ENCODE measurements around the gene LYPD6B.

Gene LYPD6B

DNA sequence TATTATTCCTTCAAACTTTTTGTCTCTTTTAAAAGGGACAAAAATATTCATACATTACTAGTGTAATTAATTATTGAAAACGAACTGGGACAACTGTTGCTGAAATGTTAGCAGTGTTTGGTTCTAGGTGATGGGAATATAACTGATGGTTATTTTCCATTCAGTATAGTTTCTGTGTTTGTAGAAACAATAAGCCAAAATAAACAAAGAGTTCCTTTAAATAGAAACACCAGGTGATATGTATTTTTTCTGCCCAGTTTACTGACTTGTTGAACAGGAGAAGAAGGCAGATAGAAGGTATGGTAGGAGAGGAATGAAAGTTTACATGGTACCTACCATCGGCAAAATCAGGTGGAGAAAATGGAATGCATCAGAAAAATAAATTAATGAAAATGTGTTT lies 74.2 kb downstream of the LYPD6B start:
- no peak overlapping the region for H3K27ac ChIP-seq (ENCODE audit: low read depth, low read length, severe bottlenecking)
- no peaks in the 10 kb centered on the region for H3K4me1 ChIP-seq (ENCODE audit: control insufficient read depth, insufficient read depth, low read length, poor library complexity, severe bottlenecking)
- no CpG with 5 or more reads among the region's 2 CpGs for WGBS, 2 experiments (ENCODE audit: insufficient coverage in 2 of 2)
- H3K4me3 ChIP-seq (ENCODE audit: extremely low read depth, insufficient read depth, low read length, poor library complexity, severe bottlenecking): no peak overlapping the region
- H3K9me3 ChIP-seq (ENCODE audit: control insufficient read depth, low read length): no peaks in the 10 kb centered on the region
- H3K36me3 ChIP-seq (ENCODE audit: control insufficient read depth, insufficient read depth, low read length): no peaks in the 10 kb centered on the region

DNA sequence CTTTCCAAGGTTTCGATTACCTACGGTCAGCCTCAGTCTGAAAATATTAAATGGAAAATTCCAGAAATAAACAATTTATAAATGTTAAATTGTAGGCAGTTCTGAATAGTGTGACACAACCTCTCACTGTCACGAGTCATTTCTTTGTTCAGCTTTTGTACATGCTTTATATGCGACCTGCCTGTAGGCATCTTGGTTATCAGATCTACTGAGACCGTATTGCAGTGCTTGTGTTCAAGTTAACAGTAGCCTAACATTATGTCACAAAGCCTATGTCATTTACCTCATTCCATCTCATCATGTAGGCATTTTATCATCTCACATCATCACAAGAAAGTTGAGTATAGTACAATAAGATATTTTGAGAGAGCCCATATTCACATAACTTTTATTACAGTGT lies 77.3 kb downstream of the LYPD6B start:
- no peaks in the 10 kb centered on the region for H3K4me1 ChIP-seq (ENCODE audit: control insufficient read depth, insufficient read depth, low read length, poor library complexity, severe bottlenecking)
- no peak overlapping the region for H3K27ac ChIP-seq (ENCODE audit: low read depth, low read length, severe bottlenecking)
- WGBS, 2 experiments (ENCODE audit: insufficient coverage in 2 of 2): 93 to 96% methylated on average over 3 of the region's 5 CpGs
- no peak overlapping the region for H3K4me3 ChIP-seq (ENCODE audit: extremely low read depth, insufficient read depth, low read length, poor library complexity, severe bottlenecking)
- H3K9me3 ChIP-seq (ENCODE audit: control insufficient read depth, low read length): no peaks in the 10 kb centered on the region
- H3K36me3 ChIP-seq (ENCODE audit: control insufficient read depth, insufficient read depth, low read length): no peaks in the 10 kb centered on the region

DNA sequence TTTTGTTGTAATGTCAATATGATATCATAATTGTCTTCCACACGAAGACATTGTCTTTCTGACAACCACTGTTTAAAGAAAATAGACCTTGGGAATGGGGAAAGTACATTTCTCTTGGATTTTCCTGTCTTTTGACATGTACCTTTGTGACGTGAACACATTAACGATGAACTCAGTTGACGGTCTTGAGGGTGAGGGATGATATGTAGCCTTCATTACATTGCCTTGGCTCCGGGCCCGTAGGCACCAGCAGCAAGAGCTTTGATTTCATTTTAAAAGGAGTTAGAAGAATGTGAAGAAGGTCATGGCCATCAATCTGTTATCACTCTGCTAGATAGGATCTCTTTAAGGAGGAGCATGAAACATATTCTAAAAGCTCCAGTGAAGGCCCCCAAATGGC lies 80.9 kb downstream of the LYPD6B start:
- WGBS, 2 experiments (ENCODE audit: insufficient coverage in 2 of 2): 98 to 100% methylated on average over 3 to 5 of the region's 6 CpGs
- no peak overlapping the region for H3K4me3 ChIP-seq (ENCODE audit: extremely low read depth, insufficient read depth, low read length, poor library complexity, severe bottlenecking)
- H3K36me3 ChIP-seq (ENCODE audit: control insufficient read depth, insufficient read depth, low read length): no peaks in the 10 kb centered on the region
- no peaks in the 10 kb centered on the region for H3K9me3 ChIP-seq (ENCODE audit: control insufficient read depth, low read length)
- no peak overlapping the region for H3K27ac ChIP-seq (ENCODE audit: low read depth, low read length, severe bottlenecking)
- H3K4me1 ChIP-seq (ENCODE audit: control insufficient read depth, insufficient read depth, low read length, poor library complexity, severe bottlenecking): no peaks in the 10 kb centered on the region

- no peak overlapping the region for H3K4me3 ChIP-seq (ENCODE audit: extremely low read depth, insufficient read depth, low read length, poor library complexity, severe bottlenecking)
- H3K27ac ChIP-seq (ENCODE audit: low read depth, low read length, severe bottlenecking): no peak overlapping the region
- no peaks in the 10 kb centered on the region for H3K4me1 ChIP-seq (ENCODE audit: control insufficient read depth, insufficient read depth, low read length, poor library complexity, severe bottlenecking)
- WGBS, 2 experiments (ENCODE audit: insufficient coverage in 2 of 2): 60 to 83% methylated on average over 1 of the region's 2 CpGs
- no peaks in the 10 kb centered on the region for H3K36me3 ChIP-seq (ENCODE audit: control insufficient read depth, insufficient read depth, low read length)
- no peaks in the 10 kb centered on the region for H3K9me3 ChIP-seq (ENCODE audit: control insufficient read depth, low read length)
Observed at GRCh38 chr2:149122516-149122915, 84.0 kb downstream of the LYPD6B start.

- Histone ChIP-seq H3K36me3 (ENCODE audit: control insufficient read depth, insufficient read depth, low read length) (no peaks in the 10 kb centered on the region), H3K27ac (ENCODE audit: low read depth, low read length, severe bottlenecking) (no peak overlapping the region), H3K9me3 (ENCODE audit: control insufficient read depth, low read length) (no peaks in the 10 kb centered on the region), H3K4me3 (ENCODE audit: extremely low read depth, insufficient read depth, low read length, poor library complexity, severe bottlenecking) (no peak overlapping the region), H3K4me1 (ENCODE audit: control insufficient read depth, insufficient read depth, low read length, poor library complexity, severe bottlenecking) (no peaks in the 10 kb centered on the region)
- 66 to 96% methylated on average over 2 to 4 of the region's 6 CpGs for WGBS, 2 experiments (ENCODE audit: insufficient coverage in 2 of 2)
Observed at GRCh38 chr2:149125031-149125725, 86.7 kb downstream of the LYPD6B start.

- Histone ChIP-seq H3K27ac (ENCODE audit: low read depth, low read length, severe bottlenecking) (no peak overlapping the region), H3K9me3 (ENCODE audit: control insufficient read depth, low read length) (no peaks in the 10 kb centered on the region), H3K4me1 (ENCODE audit: control insufficient read depth, insufficient read depth, low read length, poor library complexity, severe bottlenecking) (no peaks in the 10 kb centered on the region), H3K36me3 (ENCODE audit: control insufficient read depth, insufficient read depth, low read length) (no peaks in the 10 kb centered on the region), H3K4me3 (ENCODE audit: extremely low read depth, insufficient read depth, low read length, poor library complexity, severe bottlenecking) (no peak overlapping the region)
- 92 to 96% methylated on average over 2 of the region's 2 CpGs for WGBS, 2 experiments (ENCODE audit: insufficient coverage in 2 of 2)
Observed at GRCh38 chr2:149129433-149129832, 90.9 kb downstream of the LYPD6B start.

GRCh38 chr2:149132339-149132738 lies 93.8 kb downstream of the LYPD6B start:
- no peak overlapping the region for H3K27ac ChIP-seq (ENCODE audit: low read depth, low read length, severe bottlenecking)
- H3K9me3 ChIP-seq (ENCODE audit: control insufficient read depth, low read length): no peaks in the 10 kb centered on the region
- no peak overlapping the region for H3K4me3 ChIP-seq (ENCODE audit: extremely low read depth, insufficient read depth, low read length, poor library complexity, severe bottlenecking)
- no peaks in the 10 kb centered on the region for H3K4me1 ChIP-seq (ENCODE audit: control insufficient read depth, insufficient read depth, low read length, poor library complexity, severe bottlenecking)
- 94 to 95% methylated on average over 2 of the region's 3 CpGs for WGBS, 2 experiments (ENCODE audit: insufficient coverage in 2 of 2)
- H3K36me3 ChIP-seq (ENCODE audit: control insufficient read depth, insufficient read depth, low read length): no peaks in the 10 kb centered on the region

DNA sequence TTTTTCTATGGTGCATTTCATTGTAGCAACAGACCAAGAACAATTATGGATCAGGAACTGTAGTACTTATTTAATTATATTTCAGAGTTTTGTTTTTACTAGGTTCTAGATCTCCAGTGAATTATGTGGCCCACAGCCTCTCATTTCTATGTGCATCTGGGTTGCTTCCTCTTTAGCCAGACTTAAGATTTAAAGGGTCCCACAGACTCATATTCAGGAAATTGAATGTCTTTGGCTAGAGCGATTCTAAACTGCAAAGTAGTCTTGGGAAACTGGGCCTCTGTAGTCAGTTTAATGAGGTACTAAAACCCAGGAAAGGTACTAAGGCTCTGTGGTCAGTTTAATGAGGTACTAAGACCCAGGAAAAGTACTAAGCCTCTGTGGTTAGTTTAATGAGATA lies 94.4 kb downstream of the LYPD6B start:
- Histone ChIP-seq H3K9me3 (ENCODE audit: control insufficient read depth, low read length) (no peaks in the 10 kb centered on the region), H3K36me3 (ENCODE audit: control insufficient read depth, insufficient read depth, low read length) (no peaks in the 10 kb centered on the region), H3K27ac (ENCODE audit: low read depth, low read length, severe bottlenecking) (no peak overlapping the region), H3K4me3 (ENCODE audit: extremely low read depth, insufficient read depth, low read length, poor library complexity, severe bottlenecking) (no peak overlapping the region), H3K4me1 (ENCODE audit: control insufficient read depth, insufficient read depth, low read length, poor library complexity, severe bottlenecking) (no peaks in the 10 kb centered on the region)
- 100% methylated on average over 1 of the region's 1 CpG; no CpG with 5 or more reads in 1 of the 2 experiments for WGBS, 2 experiments (ENCODE audit: insufficient coverage in 2 of 2)

- Histone ChIP-seq H3K4me1 (ENCODE audit: control insufficient read depth, insufficient read depth, low read length, poor library complexity, severe bottlenecking) (no peaks in the 10 kb centered on the region), H3K36me3 (ENCODE audit: control insufficient read depth, insufficient read depth, low read length) (no peaks in the 10 kb centered on the region), H3K4me3 (ENCODE audit: extremely low read depth, insufficient read depth, low read length, poor library complexity, severe bottlenecking) (no peak overlapping the region), H3K27ac (ENCODE audit: low read depth, low read length, severe bottlenecking) (no peak overlapping the region), H3K9me3 (ENCODE audit: control insufficient read depth, low read length) (no peaks in the 10 kb centered on the region)
- 57 to 83% methylated on average over 1 to 2 of the region's 5 CpGs for WGBS, 2 experiments (ENCODE audit: insufficient coverage in 2 of 2)
Observed at GRCh38 chr2:149134335-149134923, 95.9 kb downstream of the LYPD6B start.

GRCh38 chr2:149136111-149136510 lies 97.6 kb downstream of the LYPD6B start:
- Histone ChIP-seq H3K4me3 (ENCODE audit: extremely low read depth, insufficient read depth, low read length, poor library complexity, severe bottlenecking) (no peak overlapping the region), H3K27ac (ENCODE audit: low read depth, low read length, severe bottlenecking) (no peak overlapping the region), H3K4me1 (ENCODE audit: control insufficient read depth, insufficient read depth, low read length, poor library complexity, severe bottlenecking) (no peaks in the 10 kb centered on the region), H3K9me3 (ENCODE audit: control insufficient read depth, low read length) (no peaks in the 10 kb centered on the region), H3K36me3 (ENCODE audit: control insufficient read depth, insufficient read depth, low read length) (no peaks in the 10 kb centered on the region)
- WGBS, 2 experiments (ENCODE audit: insufficient coverage in 2 of 2): 100% methylated on average over 1 to 2 of the region's 4 CpGs

- H3K27ac ChIP-seq (ENCODE audit: low read depth, low read length, severe bottlenecking): no peak overlapping the region
- no peak overlapping the region for H3K4me3 ChIP-seq (ENCODE audit: extremely low read depth, insufficient read depth, low read length, poor library complexity, severe bottlenecking)
- no peaks in the 10 kb centered on the region for H3K4me1 ChIP-seq (ENCODE audit: control insufficient read depth, insufficient read depth, low read length, poor library complexity, severe bottlenecking)
- H3K9me3 ChIP-seq (ENCODE audit: control insufficient read depth, low read length): no peaks in the 10 kb centered on the region
- 69 to 89% methylated on average over 1 to 2 of the region's 5 CpGs for WGBS, 2 experiments (ENCODE audit: insufficient coverage in 2 of 2)
- no peaks in the 10 kb centered on the region for H3K36me3 ChIP-seq (ENCODE audit: control insufficient read depth, insufficient read depth, low read length)
Observed at GRCh38 chr2:149141046-149141445, 102.5 kb downstream of the LYPD6B start.
